IPS DF 4.7 (cell line): Measurements from ENCODE around the gene SLC66A1.

Experiments used
- DNase-seq: peaks from one replicate; pipeline ENCODE4 v3.0.0-alpha.2; 2013; ENCODE audit warnings: low spot score; ENCODE audit errors: extremely low read depth

SLC66A1 gene

GRCh38 chr1:19325368-19325957, 13.3 kb downstream of the SLC66A1 start:
- DNase-seq: no peak

- no peak for DNase-seq
These were observed 14.0 kb downstream of the SLC66A1 start for GRCh38 chr1:19325958-19326747.

GRCh38 chr1:19326748-19327065, 14.6 kb downstream of the SLC66A1 start:
- no peak for DNase-seq

- DNase-seq: no peak
These were observed 15.2 kb downstream of the SLC66A1 start for GRCh38 chr1:19327301-19327700.

- DNase-seq: no peak
These were observed 15.6 kb downstream of the SLC66A1 start for GRCh38 chr1:19327736-19328135.

- DNase-seq: no peak
These were observed 16.4 kb downstream of the SLC66A1 start for GRCh38 chr1:19328486-19328885.

- no peak for DNase-seq
These were observed 17.1 kb downstream of the SLC66A1 start for GRCh38 chr1:19329188-19329587.

- DNase-seq: no peak
These were observed 17.5 kb downstream of the SLC66A1 start for GRCh38 chr1:19329611-19330010.

- no peak for DNase-seq
These were observed 18.5 kb downstream of the SLC66A1 start for GRCh38 chr1:19330449-19331135.

GRCh38 chr1:19331262-19331878, 19.2 kb downstream of the SLC66A1 start:
- DNase-seq: no peak

- no peak for DNase-seq
These were observed 20.7 kb downstream of the SLC66A1 start for GRCh38 chr1:19332832-19333231.

- no peak for DNase-seq
These were observed 21.6 kb downstream of the SLC66A1 start for GRCh38 chr1:19333587-19334354.

- DNase-seq: no peak
These were observed 24.4 kb downstream of the SLC66A1 start for GRCh38 chr1:19336543-19336942.

- DNase-seq: no peak
These were observed 25.2 kb downstream of the SLC66A1 start for GRCh38 chr1:19337289-19337688.

GRCh38 chr1:19338323-19338762, 26.2 kb downstream of the SLC66A1 start:
- DNase-seq: peak; percentile 53

GRCh38 chr1:19339214-19339861, 27.2 kb downstream of the SLC66A1 start:
- no peak for DNase-seq

GRCh38 chr1:19340387-19340937, 28.3 kb downstream of the SLC66A1 start:
- no peak for DNase-seq

GRCh38 chr1:19341201-19342061, 29.3 kb downstream of the SLC66A1 start:
- DNase-seq: peak; percentile 82

- no peak for DNase-seq
These were observed 30.1 kb downstream of the SLC66A1 start for GRCh38 chr1:19342062-19342750.
